Tibial nerve (tissue), 4 donors: Measurements from ENCODE around the gene DEFB125.

Experiments used
- EP300 ChIP-seq, 2 donors: sonication (generic); formaldehyde crosslinking; IDR thresholded peaks; one replicate each; pipeline ENCODE4 v1.6.1; 2017; ENCODE audit warnings: antibody characterized with exemption in 2 of 2, mild to moderate bottlenecking in 1 of 2
- TF ChIP-seq, protein P1 (sequence below), 5 experiments: fragments of 200-600 bp in 3 of 5; fragments of 450-650 bp in 2 of 5; sonication (generic) in 3 of 5; IDR thresholded peaks; one replicate each; pipeline ENCODE4 v1.5.1; 2016 to 2019; ENCODE audit warnings: antibody characterized with exemption in 5 of 5, mild to moderate bottlenecking in 3 of 5, moderate library complexity in 2 of 5

DNA sequence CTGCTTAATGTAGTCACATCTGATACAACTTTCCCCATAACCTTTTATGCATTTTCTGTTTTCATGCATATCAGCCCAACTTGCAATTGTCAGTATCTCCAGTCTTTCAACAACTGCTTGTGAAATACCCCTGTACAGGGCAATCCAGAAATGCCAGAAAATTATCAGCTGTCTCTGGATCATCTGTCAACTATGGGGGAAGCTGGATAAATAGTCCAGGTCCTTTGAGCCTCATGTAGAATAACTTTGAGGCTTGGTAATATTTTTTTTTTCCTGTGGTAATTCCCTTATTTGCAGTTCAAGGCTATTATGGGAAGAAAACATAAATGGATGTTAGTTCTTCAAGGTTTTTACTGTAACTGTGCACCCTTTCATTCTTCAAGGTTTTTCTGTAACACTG lies 6.2 kb downstream of the DEFB125 start:
- TF ChIP-seq EP300 (IDR thresholded peaks at IDR 0.05) = no peak
- TF ChIP-seq, protein P1, sequence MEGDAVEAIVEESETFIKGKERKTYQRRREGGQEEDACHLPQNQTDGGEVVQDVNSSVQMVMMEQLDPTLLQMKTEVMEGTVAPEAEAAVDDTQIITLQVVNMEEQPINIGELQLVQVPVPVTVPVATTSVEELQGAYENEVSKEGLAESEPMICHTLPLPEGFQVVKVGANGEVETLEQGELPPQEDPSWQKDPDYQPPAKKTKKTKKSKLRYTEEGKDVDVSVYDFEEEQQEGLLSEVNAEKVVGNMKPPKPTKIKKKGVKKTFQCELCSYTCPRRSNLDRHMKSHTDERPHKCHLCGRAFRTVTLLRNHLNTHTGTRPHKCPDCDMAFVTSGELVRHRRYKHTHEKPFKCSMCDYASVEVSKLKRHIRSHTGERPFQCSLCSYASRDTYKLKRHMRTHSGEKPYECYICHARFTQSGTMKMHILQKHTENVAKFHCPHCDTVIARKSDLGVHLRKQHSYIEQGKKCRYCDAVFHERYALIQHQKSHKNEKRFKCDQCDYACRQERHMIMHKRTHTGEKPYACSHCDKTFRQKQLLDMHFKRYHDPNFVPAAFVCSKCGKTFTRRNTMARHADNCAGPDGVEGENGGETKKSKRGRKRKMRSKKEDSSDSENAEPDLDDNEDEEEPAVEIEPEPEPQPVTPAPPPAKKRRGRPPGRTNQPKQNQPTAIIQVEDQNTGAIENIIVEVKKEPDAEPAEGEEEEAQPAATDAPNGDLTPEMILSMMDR (IDR thresholded peaks at IDR 0.05) = no peak
